ENCODE measurements around the gene TTN.
"Not testable (repeated sequence)": the region's sequence is repeated elsewhere in the genome, so short reads cannot be mapped to it uniquely, and the experiment has no call there.

The TTN gene

DNA sequence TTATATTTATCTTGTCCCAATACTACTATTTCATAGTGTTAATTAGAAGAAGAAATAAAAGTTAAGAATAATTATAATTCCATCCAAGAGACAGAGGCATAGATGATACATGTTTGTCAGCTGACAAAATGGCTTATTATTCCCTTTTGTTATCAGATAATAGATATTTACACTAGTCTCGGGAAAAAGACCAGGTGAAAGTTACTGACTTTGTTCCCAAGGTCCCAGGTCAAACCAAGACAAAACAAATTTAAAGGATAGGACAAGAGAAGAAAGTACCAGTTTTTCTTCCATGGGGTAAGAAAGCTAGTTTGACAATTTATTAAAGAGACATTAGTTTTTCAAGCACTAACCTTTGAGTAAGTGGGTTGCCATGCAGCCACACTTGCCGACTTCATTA is 73.2 kb downstream of the TTN start:
- DNase-seq (ENCODE audit: low spot score): no peak

DNA sequence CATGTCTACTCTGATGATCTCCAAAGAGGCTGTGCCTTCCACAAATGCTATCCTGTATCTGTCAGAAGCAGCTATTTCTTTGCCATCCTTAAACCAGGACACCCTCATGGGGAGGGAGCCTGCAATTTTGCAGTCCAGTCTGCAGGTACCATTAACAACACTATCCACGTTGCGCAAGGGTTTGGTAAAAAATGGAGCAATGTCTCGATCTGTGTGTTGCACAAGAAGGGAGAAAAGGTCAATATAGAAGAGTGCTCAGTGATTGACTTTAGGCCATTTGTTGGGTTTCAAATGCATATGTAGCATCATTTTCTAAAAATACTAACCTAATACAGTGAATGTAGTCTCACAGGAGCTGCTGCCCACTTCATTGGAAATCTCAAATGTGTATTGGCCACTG is 74.3 kb downstream of the TTN start:
- DNase-seq (ENCODE audit: low spot score): no peak

DNA sequence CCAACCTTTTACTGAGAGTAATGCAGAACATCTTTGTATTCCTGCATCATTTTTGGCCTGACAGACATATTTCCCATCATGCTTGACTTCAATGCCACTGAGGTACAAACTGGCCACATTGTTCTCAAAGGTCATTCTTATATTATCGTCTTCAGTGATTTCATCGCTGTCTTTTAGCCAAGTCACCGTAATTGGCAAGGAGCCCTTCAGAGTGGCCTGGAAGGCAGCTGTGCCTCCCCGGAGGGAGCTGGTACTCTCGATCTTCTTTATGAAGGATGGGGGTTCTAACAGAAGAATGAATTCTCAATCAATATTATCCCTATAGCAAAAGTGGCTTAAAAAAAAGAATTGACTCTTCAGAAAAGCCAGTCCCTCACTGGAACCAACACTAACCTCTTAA is 75.9 kb downstream of the TTN start:
- DNase-seq (ENCODE audit: low spot score): no peak

DNA sequence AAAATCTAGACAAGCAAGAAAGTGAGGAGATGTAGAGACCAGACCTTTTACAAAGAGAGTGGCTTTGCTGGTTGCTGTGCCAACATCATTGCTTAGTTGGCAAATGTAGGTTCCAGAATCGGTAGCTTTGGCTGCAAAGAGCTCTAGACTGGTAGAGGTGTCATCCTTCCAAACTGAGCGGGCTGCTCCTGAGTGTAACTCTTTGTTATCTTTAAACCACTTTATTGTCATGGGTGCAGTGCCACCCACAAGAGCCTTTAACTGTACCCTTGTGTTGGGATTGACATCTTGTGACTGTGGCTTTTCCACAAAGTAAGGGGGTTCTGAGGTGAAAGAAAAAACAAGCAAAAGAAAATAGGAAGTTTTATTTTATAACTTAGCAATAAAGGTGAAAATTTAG is 77.2 kb downstream of the TTN start:
- no peak for DNase-seq (ENCODE audit: low spot score)

DNA sequence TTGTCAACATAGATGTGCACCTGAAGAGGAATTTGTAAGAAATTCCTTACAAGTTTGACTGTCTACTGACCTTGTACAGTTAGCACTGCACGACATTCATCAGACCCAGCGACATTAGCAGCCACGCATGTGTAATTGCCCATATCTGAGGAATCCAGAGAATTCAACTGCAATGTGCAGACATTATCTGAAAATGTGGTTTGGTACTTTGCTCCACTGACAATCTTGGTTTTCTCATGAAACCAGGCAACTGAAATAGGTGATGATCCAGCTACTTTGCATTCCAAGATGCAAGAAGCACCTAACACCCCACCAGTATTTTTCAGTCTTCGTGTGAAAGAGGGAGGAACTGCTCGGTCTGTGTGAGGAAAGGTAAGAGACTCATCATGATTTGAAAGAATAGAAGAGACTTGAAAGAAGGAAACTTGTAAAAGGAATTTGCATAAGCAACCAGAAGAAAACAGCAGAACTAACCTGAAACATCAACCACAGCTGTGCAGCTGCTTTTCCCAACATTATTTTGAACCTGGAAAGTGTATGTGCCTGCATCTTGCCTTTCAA is 83.4 kb downstream of the TTN start:
- DNase-seq (ENCODE audit: low spot score): no peak

DNA sequence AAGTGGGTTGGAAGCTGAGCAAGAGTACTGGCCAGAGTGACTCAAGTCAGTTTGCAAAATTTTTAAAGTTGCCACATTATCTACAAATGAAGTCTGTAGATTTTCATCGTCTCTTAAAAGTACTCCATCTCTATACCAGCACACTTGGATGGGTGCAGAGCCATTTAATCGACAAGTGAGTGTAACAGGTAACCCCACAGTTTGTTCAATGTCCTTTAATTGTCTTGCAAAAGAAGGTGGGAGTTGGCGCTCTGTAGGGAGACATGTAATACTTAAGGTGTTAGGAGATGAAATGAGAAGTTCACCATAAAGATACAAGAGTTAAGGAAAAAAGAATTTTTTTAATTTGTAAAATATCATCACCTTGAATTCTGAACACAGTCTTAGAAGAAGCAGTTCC is 84.9 kb downstream of the TTN start:
- no peak for DNase-seq (ENCODE audit: low spot score)

DNA sequence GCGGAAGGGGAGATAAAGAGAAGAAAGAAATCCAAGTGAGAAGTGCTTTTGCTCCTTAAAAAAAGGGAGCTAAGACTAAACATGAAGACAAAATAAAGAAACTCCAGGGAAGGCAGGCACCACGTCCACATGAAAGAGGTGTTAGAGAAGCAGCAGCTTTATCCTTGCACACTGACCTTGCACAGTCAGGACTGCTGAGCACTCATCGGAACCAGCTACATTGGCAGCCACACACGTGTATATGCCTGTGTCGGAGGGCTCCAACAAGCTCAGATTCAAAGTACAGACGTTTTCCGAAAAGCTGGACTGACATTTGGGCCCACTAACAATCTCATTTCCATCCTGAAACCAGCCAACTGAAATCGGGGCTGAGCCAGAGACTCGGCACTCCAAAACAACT is 88.2 kb downstream of the TTN start:
- DNase-seq (ENCODE audit: low spot score): no peak

DNA sequence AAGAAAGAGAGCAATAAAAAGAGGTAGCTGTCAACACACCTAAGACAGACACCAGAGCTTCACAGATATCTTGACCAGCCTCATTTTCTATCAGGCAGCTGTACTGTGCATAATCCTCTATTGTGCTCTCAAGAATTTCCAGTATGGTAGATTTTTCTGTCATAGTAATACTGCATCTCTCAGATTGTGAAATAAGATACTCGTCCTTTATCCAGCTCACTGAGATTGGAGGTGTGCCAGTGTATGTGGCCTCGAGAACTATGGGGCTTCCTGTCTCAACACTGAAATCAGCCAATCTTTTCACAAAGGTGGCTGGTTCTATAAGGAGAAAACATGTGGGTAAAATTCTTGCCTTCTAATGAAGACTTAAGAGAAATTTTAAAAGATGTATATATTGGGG is 88.9 kb downstream of the TTN start:
- DNase-seq (ENCODE audit: low spot score): no peak

DNA sequence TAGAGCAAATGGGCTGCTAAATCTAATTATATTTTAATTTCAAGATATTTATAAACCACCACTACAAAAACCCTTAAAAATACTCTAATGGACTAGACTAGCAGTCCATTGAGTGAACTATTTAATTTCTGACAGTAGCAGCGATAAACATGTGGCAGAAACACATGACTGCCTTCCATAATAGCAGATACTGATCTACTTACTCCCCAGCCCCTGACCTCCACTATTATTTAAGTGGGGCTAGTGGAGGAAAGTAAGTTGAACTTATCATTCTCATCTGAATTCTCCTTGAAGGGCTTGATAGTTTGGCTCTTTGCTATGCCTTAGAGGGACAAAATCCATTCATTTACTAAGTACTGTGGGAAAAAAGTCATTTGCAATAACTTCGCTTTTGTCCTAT is 90.8 kb downstream of the TTN start:
- DNase-seq (ENCODE audit: low spot score): no peak

DNA sequence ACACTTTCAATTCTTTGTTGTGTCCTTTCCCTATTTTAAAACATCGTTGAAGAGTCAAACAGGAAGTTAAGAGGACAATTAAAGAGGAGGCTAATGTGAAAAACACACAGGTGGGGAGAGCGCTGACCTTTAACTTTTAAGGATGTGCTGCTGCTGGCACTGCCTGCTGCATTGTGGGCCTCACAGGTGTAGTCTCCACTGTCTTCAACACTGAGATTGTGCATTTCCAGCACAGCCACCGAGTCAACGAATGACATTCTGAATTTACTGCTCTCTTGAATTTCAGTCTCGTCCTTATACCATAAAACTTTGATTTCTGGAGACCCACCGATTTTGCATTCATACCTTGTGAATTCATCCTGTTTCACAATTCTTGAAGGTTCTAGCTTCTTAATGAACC is 91.9 kb downstream of the TTN start:
- no peak for DNase-seq (ENCODE audit: low spot score)

DNA sequence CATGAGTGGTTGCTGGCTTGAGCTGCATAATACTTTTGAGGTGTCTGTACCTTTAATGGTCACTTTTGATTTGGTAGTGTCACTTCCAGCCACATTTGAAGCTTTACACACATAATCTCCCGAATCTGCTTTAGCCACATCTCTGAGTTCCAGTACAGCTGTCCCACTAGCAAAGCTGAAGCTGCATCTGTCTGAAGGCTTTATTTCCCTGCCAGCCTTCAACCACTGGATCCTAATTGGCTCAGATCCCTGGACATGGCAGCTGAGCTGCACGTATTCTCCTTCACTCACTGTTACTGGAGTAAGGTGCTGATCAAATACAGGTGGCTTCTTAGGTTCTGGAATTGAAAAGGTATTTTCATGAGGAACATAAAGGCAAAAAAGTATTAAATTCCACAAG is 99.7 kb downstream of the TTN start:
- no peak for DNase-seq (ENCODE audit: low spot score)

DNA sequence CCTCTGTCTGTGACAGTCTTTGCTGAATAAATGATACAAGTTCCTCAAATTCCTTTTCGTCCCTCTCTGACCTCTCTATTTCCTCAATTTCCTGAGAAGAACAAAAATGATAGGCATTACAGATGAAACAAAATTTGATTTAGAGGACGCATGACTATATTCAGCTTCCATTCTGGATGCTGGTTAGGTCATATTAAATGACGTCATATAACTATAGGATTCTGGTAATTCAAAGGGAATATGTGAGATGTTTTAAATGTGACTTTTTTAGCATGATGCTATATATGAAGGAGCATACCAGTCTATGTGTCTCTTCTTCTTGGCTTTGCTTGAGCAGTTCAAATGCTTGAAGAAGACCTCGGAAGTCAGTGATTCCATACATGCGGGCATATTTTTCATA is 102.3 kb downstream of the TTN start:
- DNase-seq (ENCODE audit: low spot score): no peak

DNA sequence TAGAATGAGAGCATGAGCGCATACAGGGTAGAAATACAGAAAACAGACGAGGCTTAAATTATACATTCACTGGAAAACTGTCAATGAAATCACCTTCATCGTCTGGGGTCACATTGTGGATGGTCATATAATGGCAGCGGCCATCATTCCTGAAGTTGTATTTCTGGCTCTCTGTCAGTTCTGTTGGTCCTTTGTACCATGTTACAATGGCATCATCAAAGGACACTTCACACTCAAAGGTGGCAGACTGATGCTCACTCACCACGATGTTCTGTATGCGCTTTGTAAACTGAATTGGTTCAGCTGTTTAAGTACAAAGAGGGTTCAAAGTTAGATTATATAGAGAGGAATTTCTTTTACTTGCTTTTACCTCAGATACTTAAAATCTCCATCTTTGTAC is 104.9 kb downstream of the TTN start:
- DNase-seq (ENCODE audit: low spot score): no peak

DNA sequence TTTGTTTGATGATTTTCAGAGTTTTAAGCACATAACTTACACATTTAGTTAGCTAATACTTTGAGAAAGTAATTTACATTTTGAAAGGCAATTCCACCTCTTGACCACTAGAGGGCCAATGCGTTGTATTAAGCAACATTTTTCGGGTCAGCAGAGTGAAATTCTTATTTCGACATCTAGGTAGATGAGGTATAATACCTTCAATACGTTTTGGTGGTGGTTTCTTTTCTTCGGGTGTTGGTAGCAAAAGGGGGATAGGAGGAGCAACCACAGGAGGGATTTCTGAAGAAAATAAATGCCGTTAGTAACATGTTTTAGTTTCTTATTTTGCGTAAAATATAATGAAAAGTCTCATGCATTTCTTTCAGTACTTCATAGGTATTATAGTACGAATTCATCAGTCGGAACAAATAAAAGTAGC is 106.3 kb downstream of the TTN start:
- peak; percentile 47 for DNase-seq (ENCODE audit: low spot score)

DNA sequence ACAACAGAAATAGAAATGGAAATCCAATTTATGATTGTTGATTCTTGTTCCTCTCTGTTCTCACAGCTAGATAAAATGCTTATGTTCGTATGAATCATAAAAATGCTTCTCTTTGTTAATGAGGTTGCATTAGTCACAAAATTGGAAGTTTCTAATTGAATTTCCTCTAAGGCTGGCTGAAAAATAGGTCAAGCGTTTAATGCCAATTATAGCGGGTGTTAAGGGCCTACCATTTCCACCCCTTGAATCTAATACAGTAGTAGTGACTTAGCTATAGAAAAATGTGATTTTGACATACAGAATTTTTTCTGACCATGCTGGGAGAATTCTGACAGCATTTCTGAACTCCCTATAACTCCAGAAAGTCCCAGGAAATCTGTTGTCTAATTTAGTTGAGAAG is 107.1 kb downstream of the TTN start:
- no peak for DNase-seq (ENCODE audit: low spot score)

DNA sequence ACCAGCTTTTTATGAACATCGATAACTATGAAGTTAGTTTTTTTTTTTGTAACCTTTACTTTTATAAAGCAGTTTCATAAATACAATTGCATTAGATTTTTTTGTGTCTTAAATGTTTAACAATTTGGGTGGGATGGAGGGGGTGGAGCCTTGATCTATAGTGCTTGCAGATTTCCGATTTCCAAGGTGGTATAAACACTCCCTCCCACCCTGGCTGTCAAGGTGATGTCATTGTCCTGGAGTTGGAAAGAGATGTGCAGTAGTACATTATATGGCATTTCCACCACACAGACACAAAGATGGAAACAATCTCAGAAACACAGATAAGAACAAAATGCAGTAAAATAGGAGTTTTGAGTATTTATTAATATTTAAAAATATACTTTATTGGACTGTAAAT is 114.4 kb downstream of the TTN start:
- no peak for DNase-seq (ENCODE audit: low spot score)

DNA sequence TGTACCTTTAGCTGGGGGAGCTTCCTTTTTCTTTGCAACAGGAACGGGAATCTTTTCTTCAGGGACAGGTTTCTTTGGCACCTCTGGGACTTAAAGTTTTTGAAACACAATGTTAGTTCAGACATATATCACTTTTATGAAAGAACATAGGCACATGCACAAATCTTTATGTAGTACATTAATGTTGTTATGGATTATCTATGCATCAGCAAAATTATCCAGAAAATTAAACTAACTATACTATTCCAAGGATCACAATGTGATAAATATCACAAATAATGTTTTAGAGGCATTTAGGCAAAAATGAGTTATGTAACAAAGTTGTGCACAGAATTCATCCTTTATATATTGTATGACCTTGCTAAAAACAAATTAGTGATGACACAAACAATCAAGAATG is 117.4 kb downstream of the TTN start:
- no peak for DNase-seq (ENCODE audit: low spot score)

DNA sequence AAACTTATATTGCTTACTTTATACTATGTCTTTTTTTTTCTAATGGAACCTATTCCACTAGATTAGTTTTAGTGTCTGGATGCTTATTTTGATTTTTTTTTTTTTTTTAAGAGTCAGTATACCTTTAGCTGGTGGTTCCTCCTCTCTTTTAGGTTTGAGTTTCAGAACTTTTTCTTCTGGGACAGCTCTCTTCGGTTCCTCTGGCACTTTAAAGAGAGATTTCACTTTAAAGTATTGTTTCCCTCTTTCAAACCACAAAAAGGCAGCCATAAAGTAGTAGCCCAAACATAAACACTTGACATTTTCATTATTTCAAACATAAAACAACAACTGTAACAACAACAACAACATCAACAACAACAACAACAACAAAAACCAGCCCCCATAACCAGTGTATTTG is 123.3 kb downstream of the TTN start:
- no peak for DNase-seq (ENCODE audit: low spot score)

DNA sequence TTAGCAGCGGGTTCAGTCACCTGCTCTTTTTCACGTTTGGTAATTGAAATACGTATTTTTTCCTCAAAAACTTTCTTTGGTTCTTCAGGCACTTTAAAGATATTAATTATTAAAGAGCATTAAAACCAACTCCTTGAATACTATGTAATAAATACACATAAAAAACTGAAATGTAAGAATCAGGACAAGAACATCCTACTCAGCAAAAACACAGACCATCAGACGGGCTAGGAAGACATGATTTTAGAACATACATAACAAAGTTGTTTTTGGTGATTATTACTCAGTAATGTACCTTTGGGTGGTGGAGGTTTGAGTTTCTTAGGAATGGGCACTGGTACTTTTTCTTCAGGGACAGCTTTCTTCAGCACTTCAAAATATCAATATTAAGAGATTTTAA is 126.1 kb downstream of the TTN start:
- DNase-seq (ENCODE audit: low spot score): no peak

DNA sequence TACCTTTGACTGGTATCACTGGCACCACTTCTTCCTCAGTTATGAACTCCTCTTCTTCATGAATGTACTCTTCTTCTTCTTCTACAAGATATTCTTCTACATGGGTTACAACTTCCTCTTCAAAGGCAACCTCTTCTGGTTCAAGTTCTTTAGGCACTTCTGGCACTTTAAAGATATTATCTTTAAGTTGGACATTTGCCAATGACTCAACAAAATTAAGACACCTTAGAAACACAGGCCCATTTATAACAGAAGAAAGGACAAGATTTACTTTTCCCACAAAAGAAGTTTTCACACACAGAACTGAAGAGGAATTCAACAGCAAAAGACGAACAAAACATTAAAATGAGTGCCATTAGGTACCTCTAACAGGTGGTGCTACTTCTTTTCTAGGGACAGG is 127.3 kb downstream of the TTN start:
- no peak for DNase-seq (ENCODE audit: low spot score)

DNA sequence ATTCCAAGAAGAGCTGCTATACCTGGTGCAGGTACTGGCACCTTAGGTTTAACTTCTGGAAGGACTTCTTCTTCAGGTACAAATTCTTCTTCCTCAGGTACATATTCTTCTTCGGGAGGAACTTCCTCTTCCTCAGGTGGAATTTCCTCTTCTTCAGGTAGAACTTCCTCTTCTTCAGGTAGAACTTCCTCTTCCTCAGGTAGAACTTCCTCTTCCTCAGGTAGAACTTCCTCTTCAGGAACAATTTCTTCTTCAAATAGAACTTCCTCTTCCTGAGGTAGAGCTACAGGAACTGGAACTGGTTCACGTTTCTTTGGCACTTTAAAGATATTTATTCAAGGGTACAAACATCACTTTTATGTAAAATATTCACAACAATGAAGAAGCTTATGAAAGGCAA is 129.6 kb downstream of the TTN start:
- no peak for DNase-seq (ENCODE audit: low spot score)

DNA sequence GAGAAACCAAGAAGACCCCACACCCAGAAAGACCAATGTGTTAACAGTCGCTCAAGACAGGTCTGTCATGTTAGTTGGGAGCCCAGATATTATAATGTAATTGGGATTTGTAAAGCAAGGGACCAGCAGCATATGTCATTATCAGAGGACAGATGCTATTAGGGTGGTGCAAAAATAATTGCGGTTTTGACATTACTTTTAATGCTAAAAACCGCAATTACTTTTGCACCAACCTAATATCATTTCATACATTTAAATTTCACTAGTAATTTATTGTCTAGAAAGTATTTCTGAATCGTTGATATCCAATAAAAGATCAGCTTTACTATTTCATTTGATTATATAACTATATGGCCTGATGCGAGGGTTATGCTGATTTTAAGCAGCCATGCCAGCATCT is 131.2 kb downstream of the TTN start:
- no peak for DNase-seq (ENCODE audit: low spot score)

DNA sequence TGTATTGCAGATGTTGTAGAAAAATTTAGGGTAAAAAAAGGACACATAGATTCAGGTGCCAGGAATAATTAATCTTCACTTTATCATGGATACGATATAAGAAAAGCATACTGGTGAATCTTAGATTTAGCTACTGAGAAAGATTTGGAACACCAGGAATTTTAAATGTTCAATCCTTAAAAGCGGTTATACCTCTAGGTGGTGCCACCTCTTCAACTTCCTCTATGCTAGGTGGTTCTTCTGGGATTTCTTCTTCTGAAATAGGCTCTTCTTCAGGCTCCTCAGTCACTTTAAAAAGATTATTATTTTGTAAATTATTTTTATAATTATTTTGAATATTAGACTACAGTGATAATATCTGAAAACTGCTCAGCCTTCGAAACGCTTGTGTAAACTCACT is 133.1 kb downstream of the TTN start:
- peak; percentile 14 for DNase-seq (ENCODE audit: low spot score)

DNA sequence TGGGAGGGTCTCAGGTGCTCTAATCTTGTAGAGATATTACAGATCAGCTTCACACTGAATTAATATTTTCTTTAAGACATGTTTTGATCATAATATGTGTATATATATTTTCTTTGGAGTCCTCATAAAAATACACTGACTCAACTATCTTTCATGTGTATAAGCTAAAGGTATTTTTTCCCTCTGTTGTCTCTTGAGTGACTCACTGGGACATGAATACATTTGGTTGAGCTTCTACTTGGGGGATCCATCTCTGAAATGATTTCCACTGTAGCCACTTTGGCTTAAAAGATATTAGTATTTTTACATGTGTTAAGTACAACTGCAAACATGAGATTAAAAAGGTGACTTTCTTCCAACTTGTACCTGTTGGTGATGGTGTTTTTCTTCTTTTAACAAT is 140.8 kb downstream of the TTN start:
- no peak for DNase-seq (ENCODE audit: low spot score)

DNA sequence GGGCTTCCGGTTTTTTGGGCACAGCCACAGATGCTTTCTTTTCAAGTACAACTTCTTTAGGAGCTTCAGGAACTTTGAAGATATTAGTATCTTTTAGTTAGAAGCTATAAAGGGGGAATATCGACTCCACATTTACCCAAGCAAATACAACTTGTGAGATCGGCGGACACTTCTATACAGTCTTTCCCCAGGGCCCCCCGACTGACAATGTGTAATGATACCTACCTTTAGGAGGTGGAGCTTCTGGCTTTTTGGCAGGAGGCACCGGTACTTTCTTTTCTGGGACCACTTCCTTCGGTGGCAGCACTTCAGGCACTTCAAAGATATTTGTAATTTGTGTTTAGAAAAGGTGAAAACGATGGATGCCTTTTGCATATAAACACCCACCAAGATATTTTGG is 148.7 kb downstream of the TTN start:
- DNase-seq (ENCODE audit: low spot score): not testable (repeated sequence)

All from iPS-NIHi11 (cell line).